ENCODE data around the gene MPPED2. TPM values are rescaled to one million over a fixed set of nuclear protein-coding genes. Genes with fewer than 3 reads are reported as not detected.

Gene MPPED2
- total RNA-seq, 1 donor from 2014 or later: 50.2 TPM

- Mint-ChIP-seq H3K36me3 (ENCODE audit: low read depth, unreplicated experiment) (peaks cover 9% of the 10 kb centered on the region), H3K4me1 (ENCODE audit: unreplicated experiment) (peaks cover 27% of the 10 kb centered on the region), H3K4me3 (ENCODE audit: unreplicated experiment) (no peak overlapping the region), H3K27me3 (ENCODE audit: unreplicated experiment) (peaks cover 4% of the 10 kb centered on the region), H3K9me3 (ENCODE audit: unreplicated experiment) (no peaks in the 10 kb centered on the region), H3K27ac (ENCODE audit: unreplicated experiment) (no peak overlapping the region)
- DNase-seq (ENCODE audit: low spot score): no peak
- TF ChIP-seq, protein P1, sequence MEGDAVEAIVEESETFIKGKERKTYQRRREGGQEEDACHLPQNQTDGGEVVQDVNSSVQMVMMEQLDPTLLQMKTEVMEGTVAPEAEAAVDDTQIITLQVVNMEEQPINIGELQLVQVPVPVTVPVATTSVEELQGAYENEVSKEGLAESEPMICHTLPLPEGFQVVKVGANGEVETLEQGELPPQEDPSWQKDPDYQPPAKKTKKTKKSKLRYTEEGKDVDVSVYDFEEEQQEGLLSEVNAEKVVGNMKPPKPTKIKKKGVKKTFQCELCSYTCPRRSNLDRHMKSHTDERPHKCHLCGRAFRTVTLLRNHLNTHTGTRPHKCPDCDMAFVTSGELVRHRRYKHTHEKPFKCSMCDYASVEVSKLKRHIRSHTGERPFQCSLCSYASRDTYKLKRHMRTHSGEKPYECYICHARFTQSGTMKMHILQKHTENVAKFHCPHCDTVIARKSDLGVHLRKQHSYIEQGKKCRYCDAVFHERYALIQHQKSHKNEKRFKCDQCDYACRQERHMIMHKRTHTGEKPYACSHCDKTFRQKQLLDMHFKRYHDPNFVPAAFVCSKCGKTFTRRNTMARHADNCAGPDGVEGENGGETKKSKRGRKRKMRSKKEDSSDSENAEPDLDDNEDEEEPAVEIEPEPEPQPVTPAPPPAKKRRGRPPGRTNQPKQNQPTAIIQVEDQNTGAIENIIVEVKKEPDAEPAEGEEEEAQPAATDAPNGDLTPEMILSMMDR (IDR thresholded peaks at IDR 0.05; ENCODE audit: unreplicated experiment): no peak
Observed at GRCh38 chr11:30526558-30526957, 59.6 kb downstream of the MPPED2 start.

- no peaks in the 10 kb centered on the region for H3K9me3 Mint-ChIP-seq (ENCODE audit: unreplicated experiment)
- DNase-seq (ENCODE audit: low spot score): no peak
- TF ChIP-seq, protein P1 (IDR thresholded peaks at IDR 0.05; ENCODE audit: unreplicated experiment): no peak
- peaks cover 9% of the 10 kb centered on the region for H3K36me3 Mint-ChIP-seq (ENCODE audit: low read depth, unreplicated experiment)
- no peak overlapping the region for H3K27ac Mint-ChIP-seq (ENCODE audit: unreplicated experiment)
- H3K27me3 Mint-ChIP-seq (ENCODE audit: unreplicated experiment): peaks cover 4% of the 10 kb centered on the region
- peaks cover 39% of the 10 kb centered on the region for H3K4me1 Mint-ChIP-seq (ENCODE audit: unreplicated experiment)
- H3K4me3 Mint-ChIP-seq (ENCODE audit: unreplicated experiment): no peak overlapping the region
Observed at GRCh38 chr11:30522536-30523243, 63.5 kb downstream of the MPPED2 start.

GRCh38 chr11:30521297-30522071 lies 64.7 kb downstream of the MPPED2 start:
- H3K4me1 Mint-ChIP-seq (ENCODE audit: unreplicated experiment): peaks cover 33% of the 10 kb centered on the region
- peaks cover 9% of the 10 kb centered on the region for H3K36me3 Mint-ChIP-seq (ENCODE audit: low read depth, unreplicated experiment)
- no peaks in the 10 kb centered on the region for H3K27me3 Mint-ChIP-seq (ENCODE audit: unreplicated experiment)
- no peak overlapping the region for H3K27ac Mint-ChIP-seq (ENCODE audit: unreplicated experiment)
- no peak for DNase-seq (ENCODE audit: low spot score)
- H3K9me3 Mint-ChIP-seq (ENCODE audit: unreplicated experiment): no peaks in the 10 kb centered on the region
- TF ChIP-seq, protein P1 (IDR thresholded peaks at IDR 0.05; ENCODE audit: unreplicated experiment): no peak
- no peak overlapping the region for H3K4me3 Mint-ChIP-seq (ENCODE audit: unreplicated experiment)

DNA sequence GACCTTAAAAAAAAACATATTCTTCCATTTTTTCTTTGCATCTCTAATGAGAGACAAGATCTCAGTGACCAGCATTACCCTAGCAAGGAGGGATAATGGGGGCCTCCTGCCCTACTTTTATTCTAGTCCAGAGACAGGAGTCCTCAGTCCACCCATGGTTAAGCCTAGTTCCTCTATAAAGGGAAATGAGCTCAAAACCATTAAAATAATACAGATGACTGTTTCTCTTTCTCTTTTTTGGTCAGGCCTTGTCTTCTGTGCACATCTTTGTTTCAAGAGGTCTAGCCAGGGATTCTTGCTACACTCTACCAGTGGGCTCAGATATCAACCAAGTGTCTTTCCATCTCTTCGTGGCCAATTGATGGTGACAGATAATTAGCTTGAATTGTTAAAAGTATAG lies 73.1 kb downstream of the MPPED2 start:
- no peak overlapping the region for H3K4me3 Mint-ChIP-seq (ENCODE audit: unreplicated experiment)
- TF ChIP-seq, protein P1 (IDR thresholded peaks at IDR 0.05; ENCODE audit: unreplicated experiment): no peak
- H3K27ac Mint-ChIP-seq (ENCODE audit: unreplicated experiment): no peak overlapping the region
- H3K27me3 Mint-ChIP-seq (ENCODE audit: unreplicated experiment): no peaks in the 10 kb centered on the region
- peaks cover 6% of the 10 kb centered on the region for H3K4me1 Mint-ChIP-seq (ENCODE audit: unreplicated experiment)
- no peak for DNase-seq (ENCODE audit: low spot score)
- H3K9me3 Mint-ChIP-seq (ENCODE audit: unreplicated experiment): no peaks in the 10 kb centered on the region
- H3K36me3 Mint-ChIP-seq (ENCODE audit: low read depth, unreplicated experiment): no peaks in the 10 kb centered on the region

DNA sequence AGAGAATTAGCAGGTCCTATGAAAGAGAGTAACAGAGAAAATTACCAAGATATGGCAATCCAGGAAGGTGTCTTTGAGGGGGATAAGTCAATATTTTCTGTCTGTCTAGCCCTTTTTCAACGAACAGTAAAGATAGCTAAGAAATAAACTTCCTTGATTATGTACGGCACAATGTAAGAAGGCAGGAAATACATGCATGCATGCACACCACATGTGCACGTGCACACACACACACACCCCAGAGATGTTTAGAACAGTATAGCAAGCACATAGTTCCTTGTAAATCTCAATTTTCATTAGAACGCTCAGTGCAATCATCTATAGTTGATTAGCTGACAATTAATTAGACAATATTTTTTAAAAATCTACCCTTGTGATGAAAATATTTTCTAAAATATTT lies 74.7 kb downstream of the MPPED2 start:
- Mint-ChIP-seq H3K36me3 (ENCODE audit: low read depth, unreplicated experiment) (no peaks in the 10 kb centered on the region), H3K4me1 (ENCODE audit: unreplicated experiment) (peaks cover 2% of the 10 kb centered on the region), H3K9me3 (ENCODE audit: unreplicated experiment) (no peaks in the 10 kb centered on the region), H3K27ac (ENCODE audit: unreplicated experiment) (no peak overlapping the region), H3K4me3 (ENCODE audit: unreplicated experiment) (no peak overlapping the region), H3K27me3 (ENCODE audit: unreplicated experiment) (no peaks in the 10 kb centered on the region)
- no peak for DNase-seq (ENCODE audit: low spot score)
- TF ChIP-seq, protein P1 (IDR thresholded peaks at IDR 0.05; ENCODE audit: unreplicated experiment): no peak

Data from endothelial cell (in vitro differentiated cells).